ENCODE data around the gene CANT1.

The CANT1 gene

GRCh38 chr17:78958641-78959127 is 50.9 kb downstream of the CANT1 start:
- Histone ChIP-seq H3K4me1 (ENCODE audit: control insufficient read depth in 1 of 2, insufficient read depth in 2 of 2, low read length in 2 of 2) (peaks cover 46 to 51% of the 10 kb centered on the region in 2 experiments), H3K79me1 (ENCODE audit: low read length) (peaks cover 27% of the 10 kb centered on the region), H4K8ac (ENCODE audit: low read depth, low read length) (peak overlapping the region; percentile 71), H2AK5ac (ENCODE audit: low read length) (peak overlapping the region; percentile 86), H3K27me3 (ENCODE audit: insufficient read depth, low read length) (no peaks in the 10 kb centered on the region), H3K18ac (ENCODE audit: low read length) (peak overlapping the region; percentile 79), H3K4ac (ENCODE audit: low read depth, low read length) (no peak overlapping the region), H3K9ac (ENCODE audit: low read length) (no peak overlapping the region), H3K79me2 (ENCODE audit: control insufficient read depth, insufficient read depth, low read length, poor library complexity) (no peaks in the 10 kb centered on the region), H3K14ac (ENCODE audit: low read length) (peak overlapping the region; percentile 84), H2AFZ (ENCODE audit: insufficient read depth, low read length, poor library complexity) (peak overlapping the region; percentile 54), H3K23ac (ENCODE audit: low read length) (no peak overlapping the region), H2BK5ac (ENCODE audit: low read depth, low read length, poor library complexity) (peak overlapping the region; percentile 89), H4K91ac (ENCODE audit: low read depth, low read length) (peak overlapping the region; percentile 74), H4K12ac (ENCODE audit: low read depth, low read length) (peak overlapping the region; percentile 74), H3K4me3 (ENCODE audit: low read depth, low read length) (no peak overlapping the region), H3K36me3 (ENCODE audit: control insufficient read depth in 1 of 2, insufficient read depth in 2 of 2, low read length in 2 of 2) (no peaks in the 10 kb centered on the region), H2BK120ac (ENCODE audit: insufficient read depth, low read length, poor library complexity) (peak overlapping the region; percentile 93), H2BK12ac (ENCODE audit: low read length) (peak overlapping the region; percentile 94), H3K27ac (ENCODE audit: low read depth, low read length) (peak overlapping the region; percentile 37), H3K4me2 (ENCODE audit: low read length) (peak overlapping the region; percentile 0), H3K9me3 (ENCODE audit: insufficient read depth, low read depth, low read length) (no peaks in the 10 kb centered on the region)
- peak; percentile 40 to 60 for DNase-seq
- no CpG with 5 or more reads among the region's 7 CpGs for WGBS (ENCODE audit: extremely low coverage, insufficient coverage, insufficient read length)

GRCh38 chr17:78957128-78957527 is 52.4 kb downstream of the CANT1 start:
- no peak overlapping the region for H3K23ac ChIP-seq (ENCODE audit: low read length)
- H3K4ac ChIP-seq (ENCODE audit: low read depth, low read length), result peak overlapping the region; percentile 31
- H4K91ac ChIP-seq (ENCODE audit: low read depth, low read length), result peak overlapping the region; percentile 45
- peaks cover 2% of the 10 kb centered on the region for H3K79me2 ChIP-seq (ENCODE audit: control insufficient read depth, insufficient read depth, low read length, poor library complexity)
- H3K18ac ChIP-seq (ENCODE audit: low read length), result no peak overlapping the region
- no peaks in the 10 kb centered on the region for H3K36me3 ChIP-seq (ENCODE audit: control insufficient read depth in 1 of 2, insufficient read depth in 2 of 2, low read length in 2 of 2)
- WGBS (ENCODE audit: extremely low coverage, insufficient coverage, insufficient read length), result no CpG with 5 or more reads among the region's 12 CpGs
- no peak overlapping the region for H4K8ac ChIP-seq (ENCODE audit: low read depth, low read length)
- H3K79me1 ChIP-seq (ENCODE audit: low read length), result peaks cover 22% of the 10 kb centered on the region
- H3K27me3 ChIP-seq (ENCODE audit: insufficient read depth, low read length), result no peaks in the 10 kb centered on the region
- H2BK12ac ChIP-seq (ENCODE audit: low read length), result peak overlapping the region; percentile 29
- H2AFZ ChIP-seq (ENCODE audit: insufficient read depth, low read length, poor library complexity), result no peak overlapping the region
- H3K4me1 ChIP-seq (ENCODE audit: control insufficient read depth in 1 of 2, insufficient read depth in 2 of 2, low read length in 2 of 2), result peaks cover 36 to 45% of the 10 kb centered on the region in 2 experiments
- peak in 1 of 2 donors; percentile 31 for DNase-seq
- H2BK120ac ChIP-seq (ENCODE audit: insufficient read depth, low read length, poor library complexity), result peak overlapping the region; percentile 64
- H2AK5ac ChIP-seq (ENCODE audit: low read length), result peak overlapping the region; percentile 53
- peak overlapping the region; percentile 61 for H3K14ac ChIP-seq (ENCODE audit: low read length)
- peak overlapping the region; percentile 3 for H2BK5ac ChIP-seq (ENCODE audit: low read depth, low read length, poor library complexity)
- H3K4me2 ChIP-seq (ENCODE audit: low read length), result no peak overlapping the region
- H3K9ac ChIP-seq (ENCODE audit: low read length), result no peak overlapping the region
- H3K27ac ChIP-seq (ENCODE audit: low read depth, low read length), result no peak overlapping the region
- H3K4me3 ChIP-seq (ENCODE audit: low read depth, low read length), result no peak overlapping the region
- H4K12ac ChIP-seq (ENCODE audit: low read depth, low read length), result no peak overlapping the region
- H3K9me3 ChIP-seq (ENCODE audit: insufficient read depth, low read depth, low read length), result no peaks in the 10 kb centered on the region

GRCh38 chr17:78956254-78956653 is 53.3 kb downstream of the CANT1 start:
- H4K12ac ChIP-seq (ENCODE audit: low read depth, low read length), result no peak overlapping the region
- no peak overlapping the region for H3K9ac ChIP-seq (ENCODE audit: low read length)
- no peak overlapping the region for H3K23ac ChIP-seq (ENCODE audit: low read length)
- H2AFZ ChIP-seq (ENCODE audit: insufficient read depth, low read length, poor library complexity), result no peak overlapping the region
- no CpG with 5 or more reads among the region's 11 CpGs for WGBS (ENCODE audit: extremely low coverage, insufficient coverage, insufficient read length)
- DNase-seq, result peak; percentile 63 to 70
- H2BK120ac ChIP-seq (ENCODE audit: insufficient read depth, low read length, poor library complexity), result no peak overlapping the region
- H3K27me3 ChIP-seq (ENCODE audit: insufficient read depth, low read length), result no peaks in the 10 kb centered on the region
- H2BK5ac ChIP-seq (ENCODE audit: low read depth, low read length, poor library complexity), result peak overlapping the region; percentile 52
- H3K4me3 ChIP-seq (ENCODE audit: low read depth, low read length), result no peak overlapping the region
- peak overlapping the region; percentile 78 for H3K27ac ChIP-seq (ENCODE audit: low read depth, low read length)
- H3K14ac ChIP-seq (ENCODE audit: low read length), result no peak overlapping the region
- no peaks in the 10 kb centered on the region for H3K9me3 ChIP-seq (ENCODE audit: insufficient read depth, low read depth, low read length)
- peak overlapping the region; percentile 56 for H2BK12ac ChIP-seq (ENCODE audit: low read length)
- H3K4me1 ChIP-seq (ENCODE audit: control insufficient read depth in 1 of 2, insufficient read depth in 2 of 2, low read length in 2 of 2), result peaks cover 30 to 38% of the 10 kb centered on the region in 2 experiments
- H3K18ac ChIP-seq (ENCODE audit: low read length), result no peak overlapping the region
- H4K91ac ChIP-seq (ENCODE audit: low read depth, low read length), result peak overlapping the region; percentile 77
- H3K4me2 ChIP-seq (ENCODE audit: low read length), result peak overlapping the region; percentile 22
- H3K79me2 ChIP-seq (ENCODE audit: control insufficient read depth, insufficient read depth, low read length, poor library complexity), result peaks cover 2% of the 10 kb centered on the region
- no peak overlapping the region for H4K8ac ChIP-seq (ENCODE audit: low read depth, low read length)
- H2AK5ac ChIP-seq (ENCODE audit: low read length), result no peak overlapping the region
- H3K36me3 ChIP-seq (ENCODE audit: control insufficient read depth in 1 of 2, insufficient read depth in 2 of 2, low read length in 2 of 2), result no peaks in the 10 kb centered on the region
- no peak overlapping the region for H3K4ac ChIP-seq (ENCODE audit: low read depth, low read length)
- peaks cover 22% of the 10 kb centered on the region for H3K79me1 ChIP-seq (ENCODE audit: low read length)

- peaks cover 6% of the 10 kb centered on the region for H3K9me3 ChIP-seq (ENCODE audit: insufficient read depth, low read depth, low read length)
- peaks cover 20% of the 10 kb centered on the region for H3K79me1 ChIP-seq (ENCODE audit: low read length)
- peaks cover 26 to 33% of the 10 kb centered on the region in 2 experiments for H3K4me1 ChIP-seq (ENCODE audit: control insufficient read depth in 1 of 2, insufficient read depth in 2 of 2, low read length in 2 of 2)
- H3K18ac ChIP-seq (ENCODE audit: low read length), result no peak overlapping the region
- H3K79me2 ChIP-seq (ENCODE audit: control insufficient read depth, insufficient read depth, low read length, poor library complexity), result peaks cover 2% of the 10 kb centered on the region
- H2BK120ac ChIP-seq (ENCODE audit: insufficient read depth, low read length, poor library complexity), result peak overlapping the region; percentile 4
- H2AK5ac ChIP-seq (ENCODE audit: low read length), result peak overlapping the region; percentile 25
- DNase-seq, result no peak
- H3K4me3 ChIP-seq (ENCODE audit: low read depth, low read length), result no peak overlapping the region
- H3K36me3 ChIP-seq (ENCODE audit: control insufficient read depth in 1 of 2, insufficient read depth in 2 of 2, low read length in 2 of 2), result no peaks in the 10 kb centered on the region
- peak overlapping the region; percentile 1 for H4K91ac ChIP-seq (ENCODE audit: low read depth, low read length)
- no peak overlapping the region for H3K27ac ChIP-seq (ENCODE audit: low read depth, low read length)
- H4K12ac ChIP-seq (ENCODE audit: low read depth, low read length), result no peak overlapping the region
- H2BK5ac ChIP-seq (ENCODE audit: low read depth, low read length, poor library complexity), result no peak overlapping the region
- H3K14ac ChIP-seq (ENCODE audit: low read length), result no peak overlapping the region
- no peak overlapping the region for H4K8ac ChIP-seq (ENCODE audit: low read depth, low read length)
- no peak overlapping the region for H2AFZ ChIP-seq (ENCODE audit: insufficient read depth, low read length, poor library complexity)
- no peaks in the 10 kb centered on the region for H3K27me3 ChIP-seq (ENCODE audit: insufficient read depth, low read length)
- no peak overlapping the region for H3K4ac ChIP-seq (ENCODE audit: low read depth, low read length)
- H3K9ac ChIP-seq (ENCODE audit: low read length), result no peak overlapping the region
- H3K4me2 ChIP-seq (ENCODE audit: low read length), result no peak overlapping the region
- WGBS (ENCODE audit: extremely low coverage, insufficient coverage, insufficient read length), result no CpG with 5 or more reads among the region's 14 CpGs
- no peak overlapping the region for H3K23ac ChIP-seq (ENCODE audit: low read length)
- H2BK12ac ChIP-seq (ENCODE audit: low read length), result no peak overlapping the region
Observed at GRCh38 chr17:78954684-78955083, 54.9 kb downstream of the CANT1 start.
